Breast epithelium (tissue), 4 donors: ENCODE measurements around the gene HDAC1. TPM values are rescaled to one million over a fixed set of nuclear protein-coding genes. Genes with fewer than 3 reads are reported as not detected.

ENCODE experiments used
- DNase-seq, 2 donors: peaks; one replicate each; pipeline ENCODE4 v3.0.0-alpha.2; 2019; ENCODE audit warnings: low spot score in 2 of 2
- H3K27ac ChIP-seq, 2 donors: fragments of 200-600 bp; sonication (generic) in 1 of 2; one replicate each; pipeline ENCODE4 v1.5.1; 2016 to 2019; ENCODE audit warnings: mild to moderate bottlenecking in 1 of 2
- H3K27me3 ChIP-seq, 2 donors: fragments of 200-600 bp; sonication (generic) in 1 of 2; one replicate each; pipeline versions ENCODE4 v1.5.1 to v1.6.0; 2017 to 2019; ENCODE audit warnings: control low read depth in 1 of 2, mild to moderate bottlenecking in 1 of 2
- H3K36me3 ChIP-seq: fragments of 200-600 bp; one replicate; pipeline ENCODE4 v1.5.1; 2019
- H3K4me1 ChIP-seq, 2 donors: fragments of 200-600 bp; sonication (generic); one replicate each; pipeline ENCODE4 v1.5.1; 2016 to 2019; ENCODE audit warnings: control low read depth in 1 of 2
- H3K4me3 ChIP-seq, 3 donors: fragments of 200-600 bp; sonication (generic); 1 replicate in 2 of 3; 2 replicates in 1 of 3; pipeline ENCODE4 v1.5.1; 2016 to 2019; ENCODE audit warnings: mild to moderate bottlenecking in 3 of 3, moderate library complexity in 2 of 3
- H3K9me3 ChIP-seq, 2 donors: fragments of 200-600 bp; sonication (generic) in 1 of 2; one replicate each; pipeline ENCODE4 v1.5.1; 2016 to 2019; ENCODE audit warnings: control low read depth in 1 of 2
- CTCF ChIP-seq, 3 donors: fragments of 450-650 bp; IDR thresholded peaks; one replicate each; pipeline ENCODE4 v1.5.1; 2016 to 2017; ENCODE audit warnings: antibody characterized with exemption in 3 of 3, mild to moderate bottlenecking in 3 of 3, moderate library complexity in 3 of 3
- POLR2A ChIP-seq: fragments of 450-650 bp; IDR thresholded peaks from one replicate; pipeline ENCODE4 v1.6.1; 2016; ENCODE audit warnings: antibody characterized with exemption, mild to moderate bottlenecking, moderate library complexity
- POLR2AphosphoS5 ChIP-seq, 3 donors: sonication (generic); formaldehyde crosslinking; IDR thresholded peaks; one replicate each; pipeline ENCODE4 v1.6.1; 2017; ENCODE audit warnings: antibody characterized with exemption in 3 of 3
- intact Hi-C: fragments of 100-400 bp; cut with DNase I; formaldehyde crosslinking; loops from one replicate; pipeline ENCODE4 v1.15.1; 2023; ENCODE audit warnings: low total_unique reads
- total RNA-seq, 3 donors: library from RNA; depleted of rRNA; stranded (reverse); fragments of >200 nt; gene quantifications; one replicate each; pipeline ENCODE4 v1.1.0, GENCODE V29; 2016

Gene HDAC1
- total RNA-seq, 3 donors from 2014 or later: 31.8 to 87.5 (median 87.4) TPM

DNA sequence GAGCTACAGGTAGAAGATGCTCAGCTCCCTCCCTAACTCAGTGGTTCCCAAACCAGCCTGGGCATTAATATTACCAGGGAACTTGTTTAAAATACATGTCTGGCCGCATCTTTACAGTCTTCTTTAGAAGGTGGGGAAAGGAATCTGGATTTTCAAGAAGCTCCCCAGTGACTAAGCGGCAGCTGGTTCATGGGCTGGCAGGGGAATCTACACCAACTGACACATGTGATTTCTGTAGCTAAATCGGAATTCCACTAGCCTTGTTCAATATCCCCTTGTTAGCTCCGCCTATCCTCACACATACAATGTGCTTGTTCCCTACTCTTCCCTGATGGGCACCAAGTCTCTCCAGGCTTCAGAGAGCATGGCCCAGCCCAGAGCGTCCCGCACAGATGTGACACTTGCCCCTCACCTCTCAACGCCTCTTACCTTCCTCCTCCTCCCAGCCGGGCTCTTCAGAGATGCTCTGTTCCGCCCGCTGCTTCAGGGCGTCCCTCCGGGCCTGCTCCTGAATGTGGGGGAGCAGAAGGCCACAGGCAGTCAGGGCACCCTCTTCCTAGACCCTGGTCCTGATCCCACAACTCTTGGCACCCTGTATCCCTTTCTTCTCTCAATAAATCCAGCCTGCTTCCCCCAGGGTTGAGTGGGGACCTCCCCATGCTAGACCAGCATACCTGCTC, 85.8 kb downstream of the HDAC1 start:
- no peak for TF ChIP-seq POLR2A
- TF ChIP-seq CTCF (IDR thresholded peaks at IDR 0.05): no peak
- TF ChIP-seq POLR2AphosphoS5 (IDR thresholded peaks at IDR 0.05): no peak
- no peak overlapping the region for H3K4me3 ChIP-seq
- H3K36me3 ChIP-seq: peaks cover 27% of the 10 kb centered on the region
- no peak for DNase-seq
- H3K4me1 ChIP-seq: no peaks in the 10 kb centered on the region
- no peaks in the 10 kb centered on the region for H3K9me3 ChIP-seq
- intact Hi-C loops: no loop called here
- H3K27me3 ChIP-seq: no peaks in the 10 kb centered on the region
- no peak overlapping the region for H3K27ac ChIP-seq

GRCh38 chr1:32380057-32380456, 88.2 kb downstream of the HDAC1 start:
- TF ChIP-seq POLR2A (no peak), CTCF (IDR thresholded peaks at IDR 0.05) (no peak), POLR2AphosphoS5 (IDR thresholded peaks at IDR 0.05) (no peak)
- Histone ChIP-seq H3K4me3 (no peak overlapping the region), H3K9me3 (no peaks in the 10 kb centered on the region), H3K4me1 (no peaks in the 10 kb centered on the region), H3K27ac (no peak overlapping the region), H3K36me3 (peaks cover 27% of the 10 kb centered on the region), H3K27me3 (no peaks in the 10 kb centered on the region)
- DNase-seq: no peak
- intact Hi-C loops: no loop called here

Other genes with a start within 250 kb of the HDAC1 start
- gene TMEM39B, start 219.1 kb upstream of the HDAC1 start, total RNA-seq: 1 to 10 TPM; 4.2 to 6.2 (median 4.8) TPM
- 10 to 100 TPM; 35.5 to 53.1 (median 40.6) TPM for gene KPNA6, start 184.0 kb upstream of the HDAC1 start, total RNA-seq
- 10 to 100 TPM; 38.7 to 51.8 (median 45.8) TPM for gene TXLNA, start 112.4 kb upstream of the HDAC1 start, total RNA-seq
- gene CCDC28B, start 91.5 kb upstream of the HDAC1 start, total RNA-seq: 1 to 10 TPM; 1.4 to 5.2 (median 4.1) TPM
- gene IQCC, start 86.4 kb upstream of the HDAC1 start, total RNA-seq: 1 to 10 TPM; 1.8 to 3.5 (median 2.3) TPM
- under 1 TPM in 1 of 3 donors, not detected in 2; 0.33 TPM for gene DCDC2B, start 83.0 kb upstream of the HDAC1 start, total RNA-seq
- gene TMEM234, start 69.7 kb upstream of the HDAC1 start, total RNA-seq: 10 to 100 TPM in 2 of 3 donors, 1 to 10 TPM in 1; 5.8 to 20.6 (median 13.4) TPM
- gene EIF3I, start 69.7 kb upstream of the HDAC1 start, total RNA-seq: 100 to 1,000 TPM; 177 to 222 (median 190) TPM
- 1 to 10 TPM in 2 of 3 donors, under 1 TPM in 1; 0.64 to 6.9 (median 1.2) TPM for gene FAM167B, start 44.9 kb upstream of the HDAC1 start, total RNA-seq
- gene LCK, start 40.8 kb upstream of the HDAC1 start, total RNA-seq: 1 to 10 TPM; 2.4 to 4.1 (median 2.9) TPM
- 10 to 100 TPM; 33.4 to 82.8 (median 47.9) TPM for gene MARCKSL1, start 44.1 kb downstream of the HDAC1 start, total RNA-seq
- gene FAM229A, start 70.4 kb downstream of the HDAC1 start, total RNA-seq: 10 to 100 TPM in 2 of 3 donors, 1 to 10 TPM in 1; 8.8 to 15.8 (median 10.2) TPM
- gene TSSK3, start 70.5 kb downstream of the HDAC1 start, total RNA-seq: 1 to 10 TPM; 1.4 to 3.9 (median 3.4) TPM
- 100 to 1,000 TPM in 1 of 3 donors, 10 to 100 TPM in 2; 86.9 to 123 (median 95.1) TPM for gene BSDC1, start 102.4 kb downstream of the HDAC1 start, total RNA-seq
- gene ZBTB8B, start 173.0 kb downstream of the HDAC1 start, total RNA-seq: under 1 TPM; under 0.01 to 0.15 (median under 0.01) TPM
- gene ZBTB8A, start 247.3 kb downstream of the HDAC1 start, total RNA-seq: 1 to 10 TPM; 6.6 to 10.0 (median 9.6) TPM